Ectodermal cell (in vitro differentiated cells): Measurements from ENCODE around the gene BACH2.

ENCODE experiments used
- H3K27ac ChIP-seq: 2 replicates; pipeline ENCODE4 v1.7.0; 2013; ENCODE audit warnings: mild to moderate bottlenecking, low read depth, low read length; ENCODE audit not compliant: insufficient read depth, poor library complexity, severe bottlenecking
- H3K27me3 ChIP-seq: 2 replicates; pipeline ENCODE4 v1.7.0; 2013; ENCODE audit warnings: mild to moderate bottlenecking, low read length; ENCODE audit not compliant: insufficient read depth, control insufficient read depth, poor library complexity, severe bottlenecking
- H3K36me3 ChIP-seq: one replicate; pipeline ENCODE4 v1.7.0; 2013; ENCODE audit warnings: low read length; ENCODE audit not compliant: control insufficient read depth, insufficient read depth
- H3K4me1 ChIP-seq: one replicate; pipeline ENCODE4 v1.7.0; 2013; ENCODE audit warnings: low read length; ENCODE audit not compliant: control insufficient read depth, insufficient read depth
- H3K4me3 ChIP-seq: 2 replicates; pipeline ENCODE4 v1.7.0; 2013; ENCODE audit warnings: low read depth, low read length, control low read depth; ENCODE audit not compliant: insufficient read depth
- H3K9me3 ChIP-seq: 2 replicates; pipeline ENCODE4 v1.7.0; 2013; ENCODE audit warnings: mild to moderate bottlenecking, low read length, moderate library complexity; ENCODE audit not compliant: control insufficient read depth
- WGBS, 2 experiments: methylation state at CpG; one replicate each; pipeline ENCODE4 v1.1.7; 2013; ENCODE audit warnings: missing lambda C conversion rate in 2 of 2; 5-methylcytosine and 5-hydroxymethylcytosine counted together

Gene BACH2

GRCh38 chr6:89941031-89941762 is 355.4 kb downstream of the BACH2 start:
- Histone ChIP-seq H3K4me3 (no peak overlapping the region), H3K27me3 (no peaks in the 10 kb centered on the region), H3K4me1 (peaks cover 8% of the 10 kb centered on the region), H3K27ac (no peak overlapping the region), H3K9me3 (no peaks in the 10 kb centered on the region), H3K36me3 (no peaks in the 10 kb centered on the region)
- 90 to 93% methylated on average over 15 of the region's 15 CpGs for WGBS, 2 experiments

DNA sequence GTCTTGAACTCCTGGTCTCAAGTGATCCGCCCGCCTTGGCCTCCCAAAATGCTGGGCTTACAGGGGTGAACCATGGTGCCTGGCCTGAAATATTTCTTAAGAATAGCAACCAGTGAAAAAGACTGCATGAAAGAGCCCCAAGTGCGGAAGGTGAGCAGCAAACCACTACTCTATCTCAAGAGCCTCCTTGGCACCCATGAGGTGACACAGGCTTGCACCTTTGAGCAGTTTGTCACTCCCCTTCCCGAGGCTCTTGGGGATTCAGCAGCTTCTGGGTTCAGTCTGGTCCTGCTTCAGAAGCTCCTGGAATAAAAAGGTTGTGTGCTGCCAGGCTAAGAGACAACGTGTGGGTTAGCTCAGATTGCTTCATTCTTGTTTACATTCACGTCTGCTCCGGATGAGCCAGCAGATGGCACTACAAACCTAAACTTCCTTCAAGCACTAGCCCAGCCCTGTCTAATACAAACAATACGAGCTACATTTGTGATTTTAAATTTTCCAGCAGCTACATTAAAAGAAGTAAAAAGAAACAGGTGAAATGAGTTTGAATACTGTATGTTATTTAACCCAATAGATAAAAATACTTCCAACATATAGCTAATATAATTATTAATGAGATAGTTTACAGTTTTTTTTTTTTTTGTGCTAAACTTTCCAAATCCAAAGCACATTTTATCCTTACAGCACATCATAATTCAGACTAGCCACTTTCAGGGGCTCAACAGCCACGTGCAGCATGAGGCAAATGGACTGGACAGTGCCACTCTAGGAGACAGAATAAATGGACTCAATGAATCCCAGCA is 356.2 kb downstream of the BACH2 start:
- Histone ChIP-seq H3K27me3 (no peaks in the 10 kb centered on the region), H3K9me3 (no peaks in the 10 kb centered on the region), H3K36me3 (no peaks in the 10 kb centered on the region), H3K4me3 (no peak overlapping the region), H3K4me1 (peaks cover 8% of the 10 kb centered on the region), H3K27ac (no peak overlapping the region)
- WGBS, 2 experiments, result 38 to 39% methylated on average over 8 of the region's 9 CpGs

DNA sequence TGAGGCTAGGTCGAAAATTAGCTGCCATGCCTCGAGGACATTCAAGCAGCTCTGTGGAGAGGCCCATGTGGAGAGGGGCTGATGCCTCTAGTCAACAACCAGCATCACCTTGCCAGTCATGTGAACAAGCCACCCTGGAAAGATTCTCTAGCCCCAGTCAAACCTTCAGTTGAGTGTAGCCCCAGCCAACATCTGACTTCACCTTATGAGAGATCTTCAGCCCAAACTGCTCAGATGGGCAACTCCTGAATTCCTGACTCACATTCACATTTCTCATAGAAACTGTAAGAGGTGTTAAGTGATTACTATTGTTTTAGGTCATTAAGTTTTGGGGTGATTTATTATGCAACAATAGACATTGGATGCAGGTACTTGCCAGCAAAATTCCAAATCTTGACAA is 357.5 kb downstream of the BACH2 start:
- H3K4me3 ChIP-seq, result no peak overlapping the region
- H3K27ac ChIP-seq, result no peak overlapping the region
- H3K4me1 ChIP-seq, result peaks cover 8% of the 10 kb centered on the region
- no peaks in the 10 kb centered on the region for H3K27me3 ChIP-seq
- 85 to 88% methylated on average over 2 of the region's 2 CpGs for WGBS, 2 experiments
- no peaks in the 10 kb centered on the region for H3K9me3 ChIP-seq
- H3K36me3 ChIP-seq, result no peaks in the 10 kb centered on the region

DNA sequence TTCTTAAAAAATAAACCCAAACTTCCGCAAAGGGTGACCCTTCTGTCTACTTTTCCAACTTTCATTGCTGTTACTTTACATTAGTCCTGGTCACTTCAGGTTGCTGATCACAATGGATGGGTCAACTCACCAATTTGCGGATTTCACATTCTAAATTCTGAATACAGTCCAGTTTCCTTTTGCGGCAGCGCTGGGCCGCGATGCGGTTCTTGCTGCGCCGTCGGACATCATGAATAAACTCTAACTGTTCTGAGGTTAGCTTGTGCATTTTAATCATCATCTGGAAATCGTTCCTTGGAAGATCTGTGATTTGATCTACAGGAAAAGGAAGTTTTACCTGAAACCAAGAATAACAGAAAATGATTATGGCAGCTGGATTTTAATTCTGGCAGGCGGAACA is 358.6 kb downstream of the BACH2 start:
- no peaks in the 10 kb centered on the region for H3K9me3 ChIP-seq
- H3K27ac ChIP-seq, result no peak overlapping the region
- no peaks in the 10 kb centered on the region for H3K36me3 ChIP-seq
- H3K4me3 ChIP-seq, result no peak overlapping the region
- WGBS, 2 experiments, result 96 to 98% methylated on average over 12 of the region's 12 CpGs
- H3K4me1 ChIP-seq, result peaks cover 8% of the 10 kb centered on the region
- no peaks in the 10 kb centered on the region for H3K27me3 ChIP-seq

DNA sequence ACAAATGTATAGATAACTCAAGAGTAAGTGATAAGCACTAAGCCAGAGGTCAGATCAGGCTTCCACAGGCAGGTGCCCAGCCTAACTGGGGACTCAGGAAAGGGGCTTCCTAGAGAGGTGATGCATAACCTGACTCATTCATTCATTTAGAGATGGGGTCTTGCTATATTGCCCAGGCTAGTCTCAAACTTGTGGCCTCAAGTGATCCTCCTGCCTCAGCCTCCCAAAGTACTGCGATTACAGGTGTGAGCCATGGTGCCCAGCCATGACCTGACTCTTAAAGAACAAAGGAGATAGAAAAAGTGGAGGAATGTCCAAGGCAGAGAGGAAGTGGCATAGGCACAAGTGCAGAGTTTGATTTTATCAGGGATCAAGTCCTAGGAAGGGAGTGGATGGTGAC is 360.5 kb downstream of the BACH2 start:
- Histone ChIP-seq H3K27ac (no peak overlapping the region), H3K4me3 (no peak overlapping the region), H3K4me1 (peaks cover 5% of the 10 kb centered on the region), H3K36me3 (peaks cover 10% of the 10 kb centered on the region), H3K27me3 (no peaks in the 10 kb centered on the region), H3K9me3 (no peaks in the 10 kb centered on the region)
- 96% methylated on average over 1 of the region's 1 CpG for WGBS, 2 experiments

DNA sequence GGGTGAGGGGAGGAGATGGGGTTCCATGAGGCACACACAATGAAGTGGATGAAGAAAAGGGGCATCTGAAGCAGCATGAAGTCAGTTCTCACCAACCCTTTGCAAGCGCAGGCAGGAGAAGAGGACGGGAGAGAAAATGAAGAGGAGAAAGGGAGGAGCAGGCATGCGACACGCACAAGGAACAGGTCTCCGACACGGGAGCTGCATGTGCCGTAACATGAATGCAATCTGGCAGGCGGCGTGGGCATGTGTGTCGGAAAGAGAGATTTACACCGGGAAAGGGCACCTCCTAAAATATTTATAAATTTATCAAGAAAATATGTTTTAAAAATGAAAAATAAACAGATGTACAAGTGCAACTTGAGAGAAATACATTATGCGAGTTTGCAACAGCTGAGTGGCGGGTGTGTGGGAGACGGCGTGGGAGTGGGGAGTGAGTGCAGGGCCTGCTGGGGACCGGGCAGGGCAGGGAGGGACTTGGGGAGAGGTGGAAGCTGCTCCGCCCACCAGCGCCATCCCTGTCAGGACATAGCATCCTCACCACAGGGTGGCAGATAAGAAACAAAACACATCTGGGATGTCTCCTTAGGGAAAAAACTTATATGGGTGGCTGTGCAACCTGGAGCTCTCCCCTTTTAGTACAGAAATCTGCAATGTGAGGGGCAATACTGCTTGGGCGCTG is 361.8 kb downstream of the BACH2 start:
- Histone ChIP-seq H3K4me3 (no peak overlapping the region), H3K4me1 (no peaks in the 10 kb centered on the region), H3K9me3 (no peaks in the 10 kb centered on the region), H3K27ac (no peak overlapping the region), H3K27me3 (no peaks in the 10 kb centered on the region), H3K36me3 (peaks cover 10% of the 10 kb centered on the region)
- 84 to 89% methylated on average over 17 to 19 of the region's 19 CpGs for WGBS, 2 experiments

DNA sequence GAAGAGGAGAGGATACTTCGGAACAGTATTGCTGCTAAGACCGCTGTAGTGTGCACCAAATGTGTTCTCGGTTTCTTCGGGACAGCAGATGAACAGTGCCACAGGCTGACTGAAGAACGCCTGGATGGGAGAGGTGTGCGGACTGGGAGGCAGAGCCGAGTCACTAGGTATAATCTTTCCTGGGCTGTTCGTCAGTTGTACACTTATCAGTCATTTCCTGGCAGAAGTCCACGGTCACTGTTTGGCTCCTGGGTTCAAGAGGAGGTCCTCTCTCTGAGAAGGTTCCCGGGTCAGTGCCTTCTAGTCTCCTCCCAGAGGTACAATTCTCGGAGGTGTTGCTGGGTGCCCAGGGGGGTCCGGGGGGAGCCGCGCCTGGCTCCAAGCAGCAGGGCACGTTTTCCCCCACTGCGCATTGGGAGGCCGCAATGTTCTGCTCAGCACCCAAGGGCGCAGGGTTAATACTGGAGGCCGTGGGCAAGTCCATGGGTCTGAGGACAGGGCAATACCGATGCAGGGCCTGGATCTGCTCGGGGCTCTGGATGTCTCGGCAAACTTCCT is 364.3 kb downstream of the BACH2 start:
- Histone ChIP-seq H3K27ac (no peak overlapping the region), H3K4me1 (peaks cover 16% of the 10 kb centered on the region), H3K4me3 (no peak overlapping the region), H3K9me3 (no peaks in the 10 kb centered on the region), H3K27me3 (no peaks in the 10 kb centered on the region), H3K36me3 (peaks cover 10% of the 10 kb centered on the region)
- WGBS, 2 experiments, result 96% methylated on average over 22 of the region's 22 CpGs

DNA sequence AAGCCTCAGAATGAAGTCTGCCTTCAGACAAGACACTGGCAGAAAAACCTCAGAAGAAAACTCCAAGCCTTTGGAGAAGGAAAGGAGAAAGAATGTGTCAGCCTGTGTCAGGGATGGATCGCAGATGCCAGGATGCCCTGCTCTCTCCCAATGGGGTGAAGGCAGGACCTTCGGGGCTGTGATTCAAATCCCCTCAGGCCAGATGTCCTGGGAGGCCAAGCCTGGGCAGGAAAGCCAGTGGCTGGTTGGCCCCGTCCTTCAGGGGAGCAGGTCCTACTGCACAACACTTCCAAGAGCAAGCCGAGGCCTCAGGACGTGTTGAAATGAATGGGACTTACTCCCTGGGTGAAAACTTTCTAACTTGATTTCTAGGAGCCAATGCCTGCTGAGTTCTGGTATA is 365.9 kb downstream of the BACH2 start:
- Histone ChIP-seq H3K4me3 (no peak overlapping the region), H3K9me3 (no peaks in the 10 kb centered on the region), H3K27ac (no peak overlapping the region), H3K4me1 (peaks cover 22% of the 10 kb centered on the region), H3K36me3 (peaks cover 10% of the 10 kb centered on the region), H3K27me3 (no peaks in the 10 kb centered on the region)
- WGBS, 2 experiments, result 89 to 93% methylated on average over 5 of the region's 5 CpGs

- H3K4me3 ChIP-seq, result no peak overlapping the region
- H3K9me3 ChIP-seq, result no peaks in the 10 kb centered on the region
- 89 to 90% methylated on average over 6 of the region's 6 CpGs for whole genome bisulfite sequencing, 2 experiments
- peaks cover 22% of the 10 kb centered on the region for H3K4me1 ChIP-seq
- no peaks in the 10 kb centered on the region for H3K27me3 ChIP-seq
- peak overlapping the region; percentile 74 for H3K27ac ChIP-seq
- H3K36me3 ChIP-seq, result peaks cover 10% of the 10 kb centered on the region
Measured at GRCh38 chr6:89928604-89929003, 368.0 kb downstream of the BACH2 start.
